Sigmoid colon (tissue), 4 donors: ENCODE results near the gene SOX12.

Experiments used
- POLR2A ChIP-seq, 2 donors: fragments of 450-650 bp; IDR thresholded peaks; one replicate each; pipeline ENCODE4 v1.6.1; 2016; ENCODE audit warnings: antibody characterized with exemption in 2 of 2, mild to moderate bottlenecking in 2 of 2, moderate library complexity in 2 of 2
- POLR2AphosphoS5 ChIP-seq, 4 donors: sonication (generic); formaldehyde crosslinking; IDR thresholded peaks; one replicate each; pipeline ENCODE4 v1.6.1; 2017; ENCODE audit warnings: antibody characterized with exemption in 4 of 4
- TF ChIP-seq, protein P1 (sequence below), 4 experiments: fragments of 450-650 bp in 3 of 4; fragments of 200-600 bp in 1 of 4; IDR thresholded peaks; one replicate each; pipeline ENCODE4 v1.5.1; 2016 to 2019; ENCODE audit warnings: antibody characterized with exemption in 4 of 4, mild to moderate bottlenecking in 3 of 4, moderate library complexity in 2 of 4

- TF ChIP-seq, protein P1, sequence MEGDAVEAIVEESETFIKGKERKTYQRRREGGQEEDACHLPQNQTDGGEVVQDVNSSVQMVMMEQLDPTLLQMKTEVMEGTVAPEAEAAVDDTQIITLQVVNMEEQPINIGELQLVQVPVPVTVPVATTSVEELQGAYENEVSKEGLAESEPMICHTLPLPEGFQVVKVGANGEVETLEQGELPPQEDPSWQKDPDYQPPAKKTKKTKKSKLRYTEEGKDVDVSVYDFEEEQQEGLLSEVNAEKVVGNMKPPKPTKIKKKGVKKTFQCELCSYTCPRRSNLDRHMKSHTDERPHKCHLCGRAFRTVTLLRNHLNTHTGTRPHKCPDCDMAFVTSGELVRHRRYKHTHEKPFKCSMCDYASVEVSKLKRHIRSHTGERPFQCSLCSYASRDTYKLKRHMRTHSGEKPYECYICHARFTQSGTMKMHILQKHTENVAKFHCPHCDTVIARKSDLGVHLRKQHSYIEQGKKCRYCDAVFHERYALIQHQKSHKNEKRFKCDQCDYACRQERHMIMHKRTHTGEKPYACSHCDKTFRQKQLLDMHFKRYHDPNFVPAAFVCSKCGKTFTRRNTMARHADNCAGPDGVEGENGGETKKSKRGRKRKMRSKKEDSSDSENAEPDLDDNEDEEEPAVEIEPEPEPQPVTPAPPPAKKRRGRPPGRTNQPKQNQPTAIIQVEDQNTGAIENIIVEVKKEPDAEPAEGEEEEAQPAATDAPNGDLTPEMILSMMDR (IDR thresholded peaks at IDR 0.05), result no peak
- TF ChIP-seq POLR2A (IDR thresholded peaks at IDR 0.05) (no peak), POLR2AphosphoS5 (IDR thresholded peaks at IDR 0.05) (no peak)
Measured at GRCh38 chr20:316316-317068, 8.9 kb upstream of the SOX12 start.
